ENCODE measurements around the gene INPP5A. TPM values are rescaled to one million over a fixed set of nuclear protein-coding genes. Genes with fewer than 3 reads are reported as not detected.

The INPP5A gene
- total RNA-seq, 1 donor from 2014 or later = 30.6 TPM

GRCh38 chr10:132681858-132682755 is 144.5 kb downstream of the INPP5A start:
- peaks cover 17% of the 10 kb centered on the region for H3K9me3 Mint-ChIP-seq (ENCODE audit: low read depth)
- peaks cover 11% of the 10 kb centered on the region for H3K27me3 Mint-ChIP-seq
- no peak overlapping the region for H3K4me3 Mint-ChIP-seq (ENCODE audit: low read depth)
- peaks cover 27% of the 10 kb centered on the region for H3K4me1 Mint-ChIP-seq (ENCODE audit: low read depth)
- DNase-seq (ENCODE audit: low spot score, unreplicated experiment) = no peak
- H3K27ac Mint-ChIP-seq = no peak overlapping the region
- TF ChIP-seq, protein P1, sequence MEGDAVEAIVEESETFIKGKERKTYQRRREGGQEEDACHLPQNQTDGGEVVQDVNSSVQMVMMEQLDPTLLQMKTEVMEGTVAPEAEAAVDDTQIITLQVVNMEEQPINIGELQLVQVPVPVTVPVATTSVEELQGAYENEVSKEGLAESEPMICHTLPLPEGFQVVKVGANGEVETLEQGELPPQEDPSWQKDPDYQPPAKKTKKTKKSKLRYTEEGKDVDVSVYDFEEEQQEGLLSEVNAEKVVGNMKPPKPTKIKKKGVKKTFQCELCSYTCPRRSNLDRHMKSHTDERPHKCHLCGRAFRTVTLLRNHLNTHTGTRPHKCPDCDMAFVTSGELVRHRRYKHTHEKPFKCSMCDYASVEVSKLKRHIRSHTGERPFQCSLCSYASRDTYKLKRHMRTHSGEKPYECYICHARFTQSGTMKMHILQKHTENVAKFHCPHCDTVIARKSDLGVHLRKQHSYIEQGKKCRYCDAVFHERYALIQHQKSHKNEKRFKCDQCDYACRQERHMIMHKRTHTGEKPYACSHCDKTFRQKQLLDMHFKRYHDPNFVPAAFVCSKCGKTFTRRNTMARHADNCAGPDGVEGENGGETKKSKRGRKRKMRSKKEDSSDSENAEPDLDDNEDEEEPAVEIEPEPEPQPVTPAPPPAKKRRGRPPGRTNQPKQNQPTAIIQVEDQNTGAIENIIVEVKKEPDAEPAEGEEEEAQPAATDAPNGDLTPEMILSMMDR (IDR thresholded peaks at IDR 0.05; ENCODE audit: unreplicated experiment) = no peak
- peaks cover 28% of the 10 kb centered on the region for H3K36me3 Mint-ChIP-seq (ENCODE audit: insufficient read depth)

DNA sequence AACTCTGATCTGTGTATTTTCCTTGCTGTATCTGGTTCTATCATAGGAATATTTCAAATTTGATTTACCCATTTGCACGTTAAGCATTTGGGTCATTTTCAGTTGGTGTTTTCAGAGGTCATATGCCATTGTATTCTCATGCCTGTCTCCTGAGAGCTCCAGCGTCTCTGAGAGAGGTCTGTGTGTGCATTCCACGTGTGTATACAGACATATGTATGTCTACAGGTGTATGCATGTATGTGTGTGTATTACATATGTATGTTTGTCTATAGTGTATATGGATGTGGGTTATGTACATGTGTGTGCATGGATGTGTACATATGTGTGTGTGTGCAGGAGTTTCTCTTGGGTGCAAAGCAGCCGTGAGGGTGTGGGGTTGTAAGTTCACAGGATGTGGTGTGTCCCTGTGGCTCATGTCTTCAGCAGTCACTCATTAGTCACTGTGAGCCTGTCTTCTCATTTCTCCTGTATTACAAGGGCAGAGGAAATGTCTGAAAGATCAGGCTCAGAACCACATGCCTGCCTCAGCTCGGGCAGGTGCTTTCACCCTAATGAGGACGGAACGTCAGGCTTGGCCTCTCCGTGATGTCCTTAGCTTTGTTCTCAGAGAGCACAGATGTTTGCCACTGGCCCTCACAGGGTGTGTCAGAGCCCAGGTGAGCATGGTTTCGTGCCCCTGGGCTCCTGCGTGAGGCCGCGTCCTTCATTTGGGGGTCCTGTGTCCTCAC is 146.7 kb downstream of the INPP5A start:
- peaks cover 16% of the 10 kb centered on the region for H3K36me3 Mint-ChIP-seq (ENCODE audit: insufficient read depth)
- H3K4me1 Mint-ChIP-seq (ENCODE audit: low read depth) = peaks cover 49% of the 10 kb centered on the region
- peaks cover 12% of the 10 kb centered on the region for H3K9me3 Mint-ChIP-seq (ENCODE audit: low read depth)
- no peak for DNase-seq (ENCODE audit: low spot score, unreplicated experiment)
- TF ChIP-seq, protein P1 (IDR thresholded peaks at IDR 0.05; ENCODE audit: unreplicated experiment) = no peak
- peak overlapping the region; percentile 100 for H3K27ac Mint-ChIP-seq
- H3K4me3 Mint-ChIP-seq (ENCODE audit: low read depth) = no peak overlapping the region
- H3K27me3 Mint-ChIP-seq = peaks cover 8% of the 10 kb centered on the region

DNA sequence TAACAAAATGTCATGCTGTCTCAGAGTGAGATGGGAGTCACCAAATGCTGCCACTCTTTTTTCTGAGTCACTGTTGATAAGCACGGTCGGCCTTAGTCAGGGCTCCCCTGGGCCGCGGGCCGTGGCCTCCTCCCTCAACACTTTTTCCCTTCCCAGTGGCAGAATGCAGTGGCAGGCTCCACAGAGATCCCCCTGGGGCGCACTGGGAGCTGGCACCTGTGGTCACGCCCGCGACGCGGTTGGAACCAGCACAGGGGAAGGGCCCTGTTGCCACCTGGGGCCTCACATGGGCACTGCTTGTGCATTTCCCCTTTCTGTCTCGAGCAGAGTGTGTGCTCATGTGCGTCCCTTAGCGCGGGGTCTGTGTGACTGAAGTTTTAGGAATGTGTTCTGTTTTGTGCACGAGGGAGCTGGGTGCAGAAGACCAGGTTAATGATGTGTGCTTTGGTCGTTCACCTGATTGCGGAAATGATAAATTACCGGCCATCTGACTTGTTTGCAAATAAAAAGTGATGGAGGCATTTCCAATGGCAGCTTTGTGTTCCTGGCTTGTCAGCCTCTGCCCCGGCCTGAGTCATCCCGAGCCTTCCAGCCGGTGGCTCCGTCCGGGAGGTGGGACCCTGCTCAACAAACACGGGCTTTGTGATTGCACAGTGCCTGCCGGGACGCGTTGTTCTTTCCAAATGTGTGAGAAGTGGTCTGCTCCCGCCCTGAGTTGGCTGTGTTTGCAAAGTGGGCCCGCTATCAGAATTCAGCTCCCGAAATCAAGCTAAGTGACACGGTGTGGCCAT is 147.7 kb downstream of the INPP5A start:
- H3K27me3 Mint-ChIP-seq = peaks cover 7% of the 10 kb centered on the region
- peaks cover 10% of the 10 kb centered on the region for H3K36me3 Mint-ChIP-seq (ENCODE audit: insufficient read depth)
- peak; percentile 88 for DNase-seq (ENCODE audit: low spot score, unreplicated experiment)
- peaks cover 4% of the 10 kb centered on the region for H3K9me3 Mint-ChIP-seq (ENCODE audit: low read depth)
- TF ChIP-seq, protein P1 (IDR thresholded peaks at IDR 0.05; ENCODE audit: unreplicated experiment) = peak; percentile 21
- peaks cover 53% of the 10 kb centered on the region for H3K4me1 Mint-ChIP-seq (ENCODE audit: low read depth)
- H3K27ac Mint-ChIP-seq = peak overlapping the region; percentile 100
- peak overlapping the region; percentile 53 for H3K4me3 Mint-ChIP-seq (ENCODE audit: low read depth)

DNA sequence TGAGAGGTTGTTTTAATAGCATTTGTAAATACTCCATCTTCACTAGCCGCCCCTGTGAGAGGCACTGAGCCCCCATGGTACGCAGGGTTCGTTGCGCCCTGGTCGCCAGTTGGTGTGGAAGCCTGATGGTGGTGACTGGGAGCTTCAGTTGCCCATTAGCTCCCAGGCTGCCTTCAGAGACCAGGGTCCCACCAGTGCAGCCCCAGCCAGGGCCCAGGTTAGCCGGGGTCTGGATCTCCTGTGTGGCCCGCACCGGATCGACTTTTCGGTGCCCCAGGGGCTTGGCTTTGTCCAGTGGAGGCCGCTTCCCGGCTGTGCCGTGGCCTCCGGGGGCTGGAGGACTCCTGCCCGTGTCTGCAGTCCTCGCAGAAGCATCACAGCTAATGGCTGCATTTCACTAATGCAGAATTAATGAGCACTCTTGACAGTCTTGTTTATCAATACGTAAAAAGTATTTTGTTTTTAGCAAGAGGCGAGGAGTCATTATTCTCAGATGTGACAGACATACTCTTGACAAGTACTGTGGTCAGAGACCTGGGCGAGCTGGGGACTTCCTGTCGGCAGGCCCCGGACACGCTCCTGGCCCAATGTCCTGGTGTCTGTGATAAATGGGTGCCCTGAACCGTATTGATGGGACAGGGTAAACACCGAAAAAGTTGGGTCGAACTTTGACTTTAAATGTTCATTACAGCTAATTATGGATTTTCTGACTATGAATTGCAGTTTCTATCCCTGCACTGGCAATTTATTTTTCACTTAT is 148.5 kb downstream of the INPP5A start:
- DNase-seq (ENCODE audit: low spot score, unreplicated experiment) = peak; percentile 51
- H3K9me3 Mint-ChIP-seq (ENCODE audit: low read depth) = peaks cover 4% of the 10 kb centered on the region

More for the DNA sequence above, 148.5 kb downstream of the INPP5A start:
- Mint-ChIP-seq H3K4me1 (ENCODE audit: low read depth) (peaks cover 53% of the 10 kb centered on the region), H3K27me3 (peaks cover 7% of the 10 kb centered on the region), H3K4me3 (ENCODE audit: low read depth) (no peak overlapping the region), H3K36me3 (ENCODE audit: insufficient read depth) (peaks cover 18% of the 10 kb centered on the region), H3K27ac (peak overlapping the region; percentile 100)
- TF ChIP-seq, protein P1 (IDR thresholded peaks at IDR 0.05; ENCODE audit: unreplicated experiment) = no peak

Measured in progenitor cell of endocrine pancreas (in vitro differentiated cells).